Measurements from ENCODE around the gene TTC7B. TPM values are rescaled to one million over a fixed set of nuclear protein-coding genes. Genes with fewer than 3 reads are reported as not detected.

TTC7B gene
- total RNA-seq, 4 donors from 2014 or later: 19.1 to 87.6 (median 22.1) TPM

- no peaks in the 10 kb centered on the region for H3K9me3 ChIP-seq
- intact Hi-C loops (cut with DNase I): no loop called here
- H3K36me3 ChIP-seq: no peaks in the 10 kb centered on the region
- H3K4me1 ChIP-seq: no peaks in the 10 kb centered on the region
- no peaks in the 10 kb centered on the region for H3K27me3 ChIP-seq
- DNase-seq: no peak
- no peak overlapping the region for H3K27ac ChIP-seq
- TF ChIP-seq CTCF (IDR thresholded peaks at IDR 0.05): no peak
- TF ChIP-seq POLR2A (IDR thresholded peaks at IDR 0.05): no peak
- H3K4me3 ChIP-seq (replicated peaks in 1 of 3): no peak overlapping the region
Measured at GRCh38 chr14:90767899-90768298, 48.3 kb downstream of the TTC7B start.

GRCh38 chr14:90760591-90761316 lies 55.5 kb downstream of the TTC7B start:
- Histone ChIP-seq H3K4me1 (peaks cover 5 to 15% of the 10 kb centered on the region in 2 donors), H3K4me3 (replicated peaks in 1 of 3) (no peak overlapping the region), H3K27me3 (no peaks in the 10 kb centered on the region), H3K36me3 (no peaks in the 10 kb centered on the region), H3K9me3 (no peaks in the 10 kb centered on the region), H3K27ac (no peak overlapping the region)
- WGBS, 2 donors: 75 to 89% methylated on average over 4 of the region's 4 CpGs
- TF ChIP-seq POLR2A (IDR thresholded peaks at IDR 0.05) (no peak), CTCF (IDR thresholded peaks at IDR 0.05) (peak in 5 of 6 experiments; percentile 3 to 57 (median 30))
- DNase-seq: no peak
- intact Hi-C loops (cut with DNase I): no loop called here

- H3K27ac ChIP-seq: no peak overlapping the region
Measured at GRCh38 chr14:90760078-90760444, 56.2 kb downstream of the TTC7B start.

GRCh38 chr14:90759370-90760077 lies 56.7 kb downstream of the TTC7B start:
- WGBS, 2 donors: 80 to 84% methylated on average over 6 to 7 of the region's 7 CpGs
- no peak overlapping the region for H3K27ac ChIP-seq
- no peaks in the 10 kb centered on the region for H3K27me3 ChIP-seq
- H3K4me3 ChIP-seq (replicated peaks in 1 of 3): no peak overlapping the region
- intact Hi-C loops (cut with DNase I): loop anchor here (5.0 kb wide), 2 partner anchors 58 to 362 kb away; partner anchors contain the start of genes CALM1 and TTC7B
- no peaks in the 10 kb centered on the region for H3K36me3 ChIP-seq
- no peak for TF ChIP-seq CTCF (IDR thresholded peaks at IDR 0.05)
- no peak for TF ChIP-seq POLR2A (IDR thresholded peaks at IDR 0.05)
- no peaks in the 10 kb centered on the region for H3K9me3 ChIP-seq
- peaks cover 5 to 15% of the 10 kb centered on the region in 2 donors for H3K4me1 ChIP-seq
- no peak for DNase-seq

More at GRCh38 chr14:90760078-90760444, 56.2 kb downstream of the TTC7B start:
- TF ChIP-seq CTCF (IDR thresholded peaks at IDR 0.05) (no peak), POLR2A (IDR thresholded peaks at IDR 0.05) (no peak)
- H3K9me3 ChIP-seq: no peaks in the 10 kb centered on the region
- H3K4me3 ChIP-seq (replicated peaks in 1 of 3): no peak overlapping the region
- intact Hi-C loops (cut with DNase I): no loop called here
- H3K36me3 ChIP-seq: no peaks in the 10 kb centered on the region
- peaks cover 5 to 15% of the 10 kb centered on the region in 2 donors for H3K4me1 ChIP-seq
- WGBS, 2 donors: 88 to 92% methylated on average over 4 of the region's 4 CpGs
- H3K27me3 ChIP-seq: no peaks in the 10 kb centered on the region
- DNase-seq: no peak

- WGBS, 2 donors: 58 to 64% methylated on average over 13 of the region's 13 CpGs
- H3K9me3 ChIP-seq: no peaks in the 10 kb centered on the region
- intact Hi-C loops (cut with DNase I): loop anchor here (5.0 kb wide), 2 partner anchors 58 to 362 kb away; partner anchors contain the start of genes CALM1 and TTC7B
Measured at GRCh38 chr14:90758959-90759358, 57.3 kb downstream of the TTC7B start.

More at GRCh38 chr14:90758959-90759358, 57.3 kb downstream of the TTC7B start:
- DNase-seq: peak; percentile 18 to 27
- Histone ChIP-seq H3K27me3 (no peaks in the 10 kb centered on the region), H3K27ac (peak overlapping the region; percentile 73 to 93 (median 88)), H3K36me3 (no peaks in the 10 kb centered on the region), H3K4me3 (replicated peaks in 1 of 3) (peak overlapping the region in 1 of 3 donors; percentile 52), H3K4me1 (peaks cover 5 to 15% of the 10 kb centered on the region in 2 donors)
- TF ChIP-seq CTCF (IDR thresholded peaks at IDR 0.05) (no peak), POLR2A (IDR thresholded peaks at IDR 0.05) (no peak)
